Retinal pigment epithelial cell (primary cell): ENCODE measurements around the gene PIEZO2.
A peak's percentile ranks its signal among the peaks of the same experiment; 100 is the strongest.

Experiments used
- DNase-seq: peaks from one replicate; pipeline ENCODE4 v3.0.0-alpha.2; 2010; ENCODE audit warnings: low read depth
- H3K4me3 ChIP-seq: 2 replicates; pipeline ENCODE4 v1.5.1; 2011; ENCODE audit warnings: mild to moderate bottlenecking, low read length, control low read depth, moderate library complexity
- CTCF ChIP-seq: conservative IDR thresholded peaks from 2 replicates; pipeline ENCODE4 v1.5.1; 2011; ENCODE audit warnings: low read depth, low read length, control low read depth, inconsistent platforms

PIEZO2 gene

GRCh38 chr18:10826400-10826799, 323.0 kb downstream of the PIEZO2 start:
- no peak for TF ChIP-seq CTCF
- DNase-seq, result no peak
- no peak overlapping the region for H3K4me3 ChIP-seq

DNA sequence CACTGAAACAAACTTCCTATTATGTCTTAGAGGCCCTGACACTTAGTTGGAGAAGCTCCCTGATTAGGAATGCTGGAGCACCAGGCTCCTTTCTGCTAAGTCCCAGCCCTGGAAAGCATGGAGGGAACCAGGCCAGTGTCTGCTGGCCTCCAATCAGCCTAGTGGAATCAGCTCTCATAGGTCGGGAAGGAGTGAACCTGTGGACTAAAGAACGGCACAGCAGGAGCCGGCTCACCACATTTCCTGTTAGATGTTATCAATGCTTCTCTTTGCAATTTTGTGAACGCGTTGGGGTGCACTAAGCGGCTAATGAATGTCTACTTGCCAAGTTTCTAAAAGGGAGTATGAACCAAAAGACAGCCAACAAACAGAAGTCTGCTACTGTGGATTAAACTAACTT, 326.9 kb downstream of the PIEZO2 start:
- H3K4me3 ChIP-seq, result no peak overlapping the region
- no peak for TF ChIP-seq CTCF
- no peak for DNase-seq

- no peak for DNase-seq
- H3K4me3 ChIP-seq, result no peak overlapping the region
- no peak for TF ChIP-seq CTCF
Observed at GRCh38 chr18:10820681-10821080, 328.7 kb downstream of the PIEZO2 start.

GRCh38 chr18:10814336-10814735, 335.0 kb downstream of the PIEZO2 start:
- DNase-seq, result no peak
- no peak for TF ChIP-seq CTCF
- H3K4me3 ChIP-seq, result no peak overlapping the region

- H3K4me3 ChIP-seq, result no peak overlapping the region
- TF ChIP-seq CTCF, result no peak
- no peak for DNase-seq
Observed at GRCh38 chr18:10805587-10806118, 343.7 kb downstream of the PIEZO2 start.

- no peak for DNase-seq
- TF ChIP-seq CTCF, result no peak
- H3K4me3 ChIP-seq, result no peak overlapping the region
Observed at GRCh38 chr18:10804126-10804525, 345.2 kb downstream of the PIEZO2 start.

DNA sequence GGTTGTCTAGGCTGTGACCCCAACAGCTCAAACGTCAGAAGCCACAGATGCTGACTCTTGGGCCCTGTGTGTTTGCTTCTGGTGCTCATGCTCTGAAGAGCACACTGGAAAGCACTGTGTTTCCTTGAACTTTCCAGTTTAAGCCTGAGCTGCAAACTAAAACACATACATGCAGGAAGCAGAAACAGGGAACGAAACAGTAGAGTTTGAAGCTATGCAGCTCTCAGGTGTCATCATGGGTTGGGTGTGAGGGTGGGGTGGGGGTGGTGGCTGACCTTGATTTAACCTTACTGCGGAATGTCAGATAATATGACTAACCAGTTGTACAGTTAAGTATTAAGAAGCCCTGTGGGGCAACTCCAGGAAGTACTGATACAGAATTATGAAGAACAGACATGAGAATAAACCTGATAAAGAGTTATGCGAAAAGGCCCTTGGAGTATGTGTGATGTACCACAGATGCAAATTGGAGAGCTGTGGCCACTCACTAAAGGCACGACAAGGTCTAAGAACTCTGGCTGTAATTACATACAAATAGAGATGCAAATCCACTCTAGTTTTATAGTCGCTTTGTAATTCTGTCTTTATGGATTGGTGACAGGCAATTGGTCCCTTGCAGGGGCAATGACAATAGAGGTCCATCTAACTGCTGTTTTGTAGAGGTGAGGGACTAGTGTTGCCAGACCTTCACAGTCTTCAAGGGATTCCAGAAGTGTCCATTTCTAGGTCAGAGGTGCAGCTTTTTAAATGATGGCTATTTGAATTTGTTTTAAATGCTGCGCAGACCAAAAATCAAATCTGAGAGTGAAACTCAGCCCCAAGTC, 350.4 kb downstream of the PIEZO2 start:
- no peak overlapping the region for H3K4me3 ChIP-seq
- peak; percentile 44 for DNase-seq
- no peak for TF ChIP-seq CTCF
